Right atrium auricular region (tissue), 2 donors: ENCODE data around the gene ARL6IP6. TPM values are rescaled to one million over a fixed set of nuclear protein-coding genes. Genes with fewer than 3 reads are reported as not detected.
"Not testable (repeated sequence)": the region's sequence is repeated elsewhere in the genome, so short reads cannot be mapped to it uniquely, and the experiment has no call there.

Experiments used
- DNase-seq: peaks from one replicate; pipeline ENCODE4 v3.0.0-alpha.2; 2019; ENCODE audit warnings: low spot score
- H3K27ac ChIP-seq, 2 donors: fragments of 200-600 bp; sonication (generic); 1 replicate in 1 of 2; 2 replicates in 1 of 2; pipeline ENCODE4 v1.5.1; 2016 to 2019
- H3K27me3 ChIP-seq, 2 donors: fragments of 200-600 bp; sonication (generic); one replicate each; pipeline versions ENCODE4 v1.5.1 to v1.6.0; 2017 to 2019
- H3K36me3 ChIP-seq: fragments of 200-600 bp; sonication (generic); one replicate; pipeline ENCODE4 v1.5.1; 2016
- H3K4me1 ChIP-seq, 2 donors: fragments of 200-600 bp; sonication (generic); one replicate each; pipeline versions ENCODE4 v1.5.1 to v1.6.0; 2017 to 2019
- H3K4me3 ChIP-seq, 2 donors: fragments of 200-600 bp; sonication (generic); 1 replicate in 1 of 2; 2 replicates in 1 of 2; pipeline ENCODE4 v1.5.1; 2017 to 2019; ENCODE audit warnings: mild to moderate bottlenecking in 1 of 2, moderate library complexity in 1 of 2
- H3K9me3 ChIP-seq, 2 donors: fragments of 200-600 bp; sonication (generic); one replicate each; pipeline ENCODE4 v1.5.1; 2019
- CTCF ChIP-seq, 2 donors: fragments of 200-600 bp; sonication (generic); IDR thresholded peaks; one replicate each; pipeline ENCODE4 v1.5.1; 2019; ENCODE audit warnings: antibody characterized with exemption in 2 of 2
- total RNA-seq, 2 donors: library from RNA; depleted of rRNA; stranded (reverse); fragments of >200 nt; gene quantifications; one replicate each; pipeline ENCODE4 v1.1.0, GENCODE V29; 2016

The ARL6IP6 gene
- total RNA-seq, 2 donors from 2014 or later = 7.5 to 10.0 TPM

- peak in 1 of 2 donors; percentile 49 for TF ChIP-seq CTCF (IDR thresholded peaks at IDR 0.05)
- H3K27me3 ChIP-seq = no peaks in the 10 kb centered on the region
- H3K4me3 ChIP-seq = no peak overlapping the region
- H3K36me3 ChIP-seq = no peaks in the 10 kb centered on the region
- H3K27ac ChIP-seq = no peak overlapping the region
- no peaks in the 10 kb centered on the region for H3K9me3 ChIP-seq
- no peak for DNase-seq
- H3K4me1 ChIP-seq = no peaks in the 10 kb centered on the region
Measured at GRCh38 chr2:152743002-152743401, 24.6 kb downstream of the ARL6IP6 start.

GRCh38 chr2:152747751-152748150 is 29.3 kb downstream of the ARL6IP6 start:
- H3K27me3 ChIP-seq, DNase-seq, H3K27ac ChIP-seq, H3K4me3 ChIP-seq, H3K9me3 ChIP-seq, H3K36me3 ChIP-seq, H3K4me1 ChIP-seq: not testable (repeated sequence)

GRCh38 chr2:152755029-152755428 is 36.6 kb downstream of the ARL6IP6 start:
- no peaks in the 10 kb centered on the region for H3K9me3 ChIP-seq
- no peak for DNase-seq
- peak; percentile 11 to 25 for TF ChIP-seq CTCF (IDR thresholded peaks at IDR 0.05)
- peaks cover 10% of the 10 kb centered on the region for H3K36me3 ChIP-seq
- no peaks in the 10 kb centered on the region for H3K27me3 ChIP-seq
- no peak overlapping the region for H3K27ac ChIP-seq
- H3K4me3 ChIP-seq = no peak overlapping the region
- no peaks in the 10 kb centered on the region for H3K4me1 ChIP-seq

- Histone ChIP-seq H3K27ac (no peak overlapping the region), H3K4me1 (no peaks in the 10 kb centered on the region), H3K27me3 (no peaks in the 10 kb centered on the region), H3K36me3 (peaks cover 13% of the 10 kb centered on the region), H3K9me3 (no peaks in the 10 kb centered on the region), H3K4me3 (no peak overlapping the region)
- no peak for DNase-seq
- no peak for TF ChIP-seq CTCF (IDR thresholded peaks at IDR 0.05)
Measured at GRCh38 chr2:152759290-152760072, 41.1 kb downstream of the ARL6IP6 start.

- no peak overlapping the region for H3K27ac ChIP-seq
- no peak overlapping the region for H3K4me3 ChIP-seq
- no peak for DNase-seq
- peaks cover 13% of the 10 kb centered on the region for H3K36me3 ChIP-seq
- H3K4me1 ChIP-seq = no peaks in the 10 kb centered on the region
- no peaks in the 10 kb centered on the region for H3K9me3 ChIP-seq
- TF ChIP-seq CTCF (IDR thresholded peaks at IDR 0.05) = no peak
- H3K27me3 ChIP-seq = no peaks in the 10 kb centered on the region
Measured at GRCh38 chr2:152761214-152761613, 42.8 kb downstream of the ARL6IP6 start.

GRCh38 chr2:152762202-152762601 is 43.8 kb downstream of the ARL6IP6 start:
- Histone ChIP-seq H3K36me3 (peaks cover 7% of the 10 kb centered on the region), H3K4me1 (no peaks in the 10 kb centered on the region), H3K27me3 (no peaks in the 10 kb centered on the region), H3K4me3 (no peak overlapping the region), H3K27ac (no peak overlapping the region), H3K9me3 (no peaks in the 10 kb centered on the region)
- DNase-seq = no peak
- no peak for TF ChIP-seq CTCF (IDR thresholded peaks at IDR 0.05)

- H3K4me1 ChIP-seq, DNase-seq: not testable (repeated sequence)
Measured at GRCh38 chr2:152763208-152763607, 44.8 kb downstream of the ARL6IP6 start.

More at GRCh38 chr2:152763208-152763607, 44.8 kb downstream of the ARL6IP6 start:
- H3K9me3 ChIP-seq, H3K27me3 ChIP-seq, H3K27ac ChIP-seq, H3K4me3 ChIP-seq, H3K36me3 ChIP-seq: not testable (repeated sequence)
